Erythroblast (primary cell): Measurements from ENCODE around the gene MLH3.

Experiments used
- GATA1 ChIP-seq: IDR thresholded peaks from 2 replicates; pipeline ENCODE4 v1.6.1; 2011; ENCODE audit warnings: low read depth, mild to moderate bottlenecking, control low read depth, low read length, moderate library complexity
- POLR2A ChIP-seq: IDR thresholded peaks from 2 replicates; pipeline ENCODE4 v1.6.1; 2011; ENCODE audit warnings: mild to moderate bottlenecking, low read length

DNA sequence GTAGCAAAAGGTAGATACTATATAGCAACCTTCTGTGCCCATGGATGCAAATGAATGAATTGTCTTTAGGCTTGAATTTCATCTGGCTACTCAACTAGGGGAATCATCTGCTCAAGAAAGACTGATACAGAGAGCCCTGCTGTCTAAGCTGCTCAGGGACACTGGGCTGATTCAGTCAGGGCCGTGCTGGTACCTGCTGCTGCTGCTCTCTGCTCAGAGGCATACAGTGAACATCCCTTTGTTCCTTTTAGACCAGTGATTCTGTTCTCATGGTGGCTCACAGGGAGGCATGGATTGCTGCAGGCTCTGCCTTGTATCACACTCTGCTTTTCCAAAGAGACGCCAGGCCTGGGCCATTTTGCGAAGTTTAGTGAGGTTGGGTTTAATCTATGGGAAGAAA, 34.5 kb downstream of the MLH3 start:
- TF ChIP-seq POLR2A (no peak), GATA1 (no peak)
